HepG2 (cell line): ENCODE data around the gene CCDC59. TPM values are rescaled to one million over a fixed set of nuclear protein-coding genes. Genes with fewer than 3 reads are reported as not detected.

ENCODE experiments used
- ATAC-seq: fragments of 200-7000 bp; cut with Tn5 transposase; 3 replicates; pipeline ENCODE4 v1.9.1; 2020; ENCODE audit warnings: mild to moderate bottlenecking, moderate library complexity
- BruUV-seq: library from RNA; stranded (reverse); fragments of 400-500 nt; replicated peaks from 2 replicates; lab custom pipeline; 2021; lab: Mats Ljungman, UMichigan
- CTCF ChIA-PET: fragments of 300-600 bp; formaldehyde crosslinking; extraction: SDS; loops from one replicate; lab custom pipeline; 2021; ENCODE audit warnings: low total read pairs, inconsistent platforms, low intra/inter-chr PET ratio; lab: Yijun Ruan, JAX
- POLR2A ChIA-PET: fragments of 350-600 bp; sonication (Branson Sonifier 250); formaldehyde crosslinking; loops from one replicate; lab custom pipeline; 2020; ENCODE audit warnings: antibody characterized with exemption, inconsistent platforms; lab: Yijun Ruan, JAX
- DNase-seq: peaks from one replicate; pipeline ENCODE4 v3.0.0-alpha.2; 2015; ENCODE audit warnings: low spot score
- FAIRE-seq: peaks from 3 replicates; lab custom pipeline; 2011; peaks lifted over from hg19 to GRCh38; lab: Jason Lieb, UNC
- H2AFZ ChIP-seq: one replicate; pipeline ENCODE4 v1.6.1; 2011; ENCODE audit warnings: low read length, inconsistent platforms
- H3K27ac ChIP-seq: fragments of 300-600 bp; 3 replicates; pipeline ENCODE4 v1.8.0; 2011; ENCODE audit warnings: mixed run types, mild to moderate bottlenecking, mixed read lengths, low read length, inconsistent platforms; ENCODE audit not compliant: insufficient read depth; ENCODE audit errors: extremely low read length
- H3K27me3 ChIP-seq, 2 experiments: fragments of 200-600 bp in 1 of 2; 2 replicates in 1 of 2; 3 replicates in 1 of 2; pipeline versions ENCODE4 v1.6.0 to v1.8.0; 2011; ENCODE audit warnings: low read length in 2 of 2, mild to moderate bottlenecking in 2 of 2, moderate library complexity in 2 of 2, inconsistent platforms in 1 of 2; ENCODE audit not compliant: insufficient read depth in 2 of 2, control insufficient read depth in 1 of 2
- H3K36me3 ChIP-seq, 2 experiments: fragments of 200-600 bp in 1 of 2; replicated peaks in 1 of 2; 2 replicates in 1 of 2; 3 replicates in 1 of 2; pipeline versions ENCODE4 v1.5.1 to v1.8.0; 2011; ENCODE audit warnings: low read length in 2 of 2, inconsistent platforms in 1 of 2; ENCODE audit not compliant: insufficient read depth in 2 of 2, control insufficient read depth in 1 of 2
- H3K4me1 ChIP-seq: 2 replicates; pipeline ENCODE4 v1.5.1; 2012; ENCODE audit warnings: low read length, inconsistent platforms; ENCODE audit not compliant: insufficient read depth
- H3K4me2 ChIP-seq: 2 replicates; pipeline ENCODE4 v1.6.0; 2011; ENCODE audit warnings: low read depth, low read length, inconsistent platforms
- H3K4me3 ChIP-seq, 3 experiments: fragments of 200-600 bp in 1 of 3; sonication (generic), shearing (Covaris generic) in 1 of 3; replicated peaks in 1 of 3; 2 replicates each; pipeline ENCODE4 v1.5.1; 2011 to 2016; ENCODE audit warnings: low read length in 3 of 3, inconsistent platforms in 2 of 3, low read depth in 2 of 3, mild to moderate bottlenecking in 2 of 3, control low read depth in 1 of 3, mixed read lengths in 1 of 3; ENCODE audit not compliant: insufficient read depth in 1 of 3
- H3K79me2 ChIP-seq: one replicate; pipeline ENCODE4 v1.6.1; 2011; ENCODE audit warnings: low read length, inconsistent platforms; ENCODE audit not compliant: insufficient read depth
- H3K9ac ChIP-seq: 2 replicates; pipeline ENCODE4 v1.6.0; 2011; ENCODE audit warnings: mild to moderate bottlenecking, low read depth, low read length, inconsistent platforms; ENCODE audit not compliant: insufficient read depth
- H3K9me3 ChIP-seq: 2 replicates; pipeline ENCODE4 v1.5.1; 2012; ENCODE audit warnings: mild to moderate bottlenecking, low read length
- H4K20me1 ChIP-seq: 2 replicates; pipeline ENCODE4 v1.6.0; 2011; ENCODE audit warnings: inconsistent platforms, mild to moderate bottlenecking, low read length, moderate library complexity; ENCODE audit not compliant: insufficient read depth
- CBX5 ChIP-seq: sonication (generic); formaldehyde crosslinking; IDR thresholded peaks from 2 replicates; pipeline ENCODE4 v1.4.0; 2020; ENCODE audit warnings: missing genetic modification reagents, borderline replicate concordance
- FOSL1 ChIP-seq: sonication (generic); formaldehyde crosslinking; IDR thresholded peaks from 2 replicates; pipeline ENCODE4 v1.9.0; 2021; ENCODE audit warnings: missing genetic modification reagents, borderline replicate concordance
- GZF1 ChIP-seq: sonication (generic); formaldehyde crosslinking; IDR thresholded peaks from 2 replicates; pipeline ENCODE4 v1.5.1; 2020; ENCODE audit warnings: mild to moderate bottlenecking, missing genetic modification reagents
- MBD4 ChIP-seq: IDR thresholded peaks from 2 replicates; pipeline ENCODE4 v1.6.1; 2012; ENCODE audit warnings: low read length, inconsistent platforms, borderline replicate concordance
- POLR2A ChIP-seq, 2 experiments: IDR thresholded peaks; 2 replicates each; pipeline ENCODE4 v1.6.1; 2011; ENCODE audit warnings: low read depth in 2 of 2, low read length in 2 of 2, mild to moderate bottlenecking in 1 of 2, moderate library complexity in 1 of 2; ENCODE audit not compliant: insufficient read depth in 1 of 2
- ZNF251 ChIP-seq: sonication (generic); formaldehyde crosslinking; IDR thresholded peaks from 2 replicates; pipeline ENCODE4 v1.9.0; 2021; ENCODE audit warnings: mild to moderate bottlenecking, missing genetic modification reagents
- ZNF30 ChIP-seq: sonication (generic); formaldehyde crosslinking; IDR thresholded peaks from 2 replicates; pipeline ENCODE4 v1.5.0; 2020; ENCODE audit warnings: mild to moderate bottlenecking, missing genetic modification reagents
- ZSCAN21 ChIP-seq: sonication (generic); formaldehyde crosslinking; IDR thresholded peaks from 2 replicates; pipeline ENCODE4 v1.8.0; 2022; ENCODE audit warnings: mild to moderate bottlenecking, missing genetic modification reagents, moderate library complexity, borderline replicate concordance
- WGBS: methylation state at CpG from one replicate; pipeline ENCODE4 v1.1.6; 2017; ENCODE audit warnings: low lambda C conversion rate; 5-methylcytosine and 5-hydroxymethylcytosine counted together
- in situ Hi-C: cut with HindIII; loops from 2 replicates; pipeline ENCODE4 v1.10.0; 2017; ENCODE audit warnings: low pct_unique_long_range_greater_than_20kb; ENCODE audit not compliant: extremely low pct_ligation_motif_present
- intact Hi-C: fragments of 100-400 bp; cut with micrococcal nuclease; formaldehyde crosslinking; loops from one replicate; pipeline ENCODE4 v1.10.0; 2022; ENCODE audit not compliant: unreplicated experiment
- polyA plus RNA-seq, 8 experiments: library from polyadenylated mRNA; depleted of rRNA in 3 of 8; stranded (reverse) in 7 of 8; unstranded in 1 of 8; fragments of >200 nt; fragmentation: Illumina TruSeq in 4 of 8; extraction: Trizol in 4 of 8; gene quantifications; 2 replicates each; pipeline versions ENCODE4 v1.2.1 to v1.2.3, GENCODE V29; 2011 to 2016; ENCODE audit warnings: low read depth in 4 of 8, missing spikeins in 1 of 8, mixed read lengths in 1 of 8; ENCODE audit not compliant: insufficient read depth in 1 of 8
- total RNA-seq, 5 experiments: library from RNA; depleted of rRNA; stranded (reverse); fragments of >200 nt; fragmentation: Illumina TruSeq; extraction: Trizol; gene quantifications; 2 replicates each; pipeline ENCODE4 v1.2.3, GENCODE V29; 2016; ENCODE audit warnings: low read depth in 1 of 5
- TF ChIP-seq, protein P1 (sequence below): sonication (generic); formaldehyde crosslinking; IDR thresholded peaks from 2 replicates; pipeline ENCODE4 v1.4.0; 2020; ENCODE audit warnings: low read depth, missing genetic modification reagents

Gene CCDC59
- total and polyA plus RNA-seq, 2 of the 13 experiments (the other 11 are each of a cell fraction or from before 2014, with no cell fraction given), result 16.1 to 81.3 TPM

DNA sequence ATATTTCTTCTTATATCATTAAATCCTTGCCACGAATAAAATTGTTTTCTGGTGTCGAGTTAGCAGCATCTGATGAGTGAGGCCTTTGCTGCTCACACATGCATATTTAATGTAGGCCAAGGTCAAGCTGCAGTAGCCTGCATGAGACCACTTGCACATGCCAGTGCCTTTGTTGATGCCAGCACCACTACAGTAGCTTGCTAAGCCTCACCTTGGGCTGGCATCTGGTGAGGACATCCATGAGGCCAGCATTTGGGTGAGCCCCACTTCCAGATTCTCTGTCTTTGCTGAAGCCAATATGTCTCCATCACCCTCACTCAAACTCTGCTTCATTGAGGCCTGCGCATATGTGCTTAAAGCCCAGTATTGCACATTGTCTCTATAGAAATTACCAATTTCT, 8.0 kb downstream of the CCDC59 start:
- 99% methylated on average over 3 of the region's 3 CpGs for WGBS

More for the DNA sequence above, 8.0 kb downstream of the CCDC59 start:
- no peak overlapping the region for H2AFZ ChIP-seq
- peaks cover 1 to 27% of the 10 kb centered on the region in 2 experiments; a peak in 3 of 5 replicates for H3K36me3 ChIP-seq
- H3K4me3 ChIP-seq, result no peak overlapping the region
- H3K27me3 ChIP-seq, result no peaks in the 10 kb centered on the region
- peaks cover 3% of the 10 kb centered on the region for H3K79me2 ChIP-seq
- no peak for DNase-seq
- in situ Hi-C loops, result no loop called here
- no TSS peak for BruUV-seq
- no peak overlapping the region for H3K27ac ChIP-seq
- ChIA-PET POLR2A (no interaction called here), CTCF (no interaction called here)
- ATAC-seq, result peak; percentile 63
- H4K20me1 ChIP-seq, result no peaks in the 10 kb centered on the region
- peaks cover 2% of the 10 kb centered on the region; the same call in 1 of the 2 replicates for H3K4me1 ChIP-seq
- no peak overlapping the region for H3K9ac ChIP-seq
- TF ChIP-seq FOSL1 (CRISPR knock-in tag) (no peak), ZSCAN21 (CRISPR knock-in tag) (no peak), ZNF251 (CRISPR knock-in tag) (no peak), GZF1 (no peak), ZNF30 (CRISPR knock-in tag) (no peak), CBX5 (CRISPR knock-in tag) (no peak), POLR2A (IDR thresholded peaks at IDR 0.05; ENCODE audit: insufficient read depth in 1 of 2, low read depth in 2 of 2, low read length in 2 of 2) (no peak), MBD4 (no peak)
- TF ChIP-seq, protein P1, sequence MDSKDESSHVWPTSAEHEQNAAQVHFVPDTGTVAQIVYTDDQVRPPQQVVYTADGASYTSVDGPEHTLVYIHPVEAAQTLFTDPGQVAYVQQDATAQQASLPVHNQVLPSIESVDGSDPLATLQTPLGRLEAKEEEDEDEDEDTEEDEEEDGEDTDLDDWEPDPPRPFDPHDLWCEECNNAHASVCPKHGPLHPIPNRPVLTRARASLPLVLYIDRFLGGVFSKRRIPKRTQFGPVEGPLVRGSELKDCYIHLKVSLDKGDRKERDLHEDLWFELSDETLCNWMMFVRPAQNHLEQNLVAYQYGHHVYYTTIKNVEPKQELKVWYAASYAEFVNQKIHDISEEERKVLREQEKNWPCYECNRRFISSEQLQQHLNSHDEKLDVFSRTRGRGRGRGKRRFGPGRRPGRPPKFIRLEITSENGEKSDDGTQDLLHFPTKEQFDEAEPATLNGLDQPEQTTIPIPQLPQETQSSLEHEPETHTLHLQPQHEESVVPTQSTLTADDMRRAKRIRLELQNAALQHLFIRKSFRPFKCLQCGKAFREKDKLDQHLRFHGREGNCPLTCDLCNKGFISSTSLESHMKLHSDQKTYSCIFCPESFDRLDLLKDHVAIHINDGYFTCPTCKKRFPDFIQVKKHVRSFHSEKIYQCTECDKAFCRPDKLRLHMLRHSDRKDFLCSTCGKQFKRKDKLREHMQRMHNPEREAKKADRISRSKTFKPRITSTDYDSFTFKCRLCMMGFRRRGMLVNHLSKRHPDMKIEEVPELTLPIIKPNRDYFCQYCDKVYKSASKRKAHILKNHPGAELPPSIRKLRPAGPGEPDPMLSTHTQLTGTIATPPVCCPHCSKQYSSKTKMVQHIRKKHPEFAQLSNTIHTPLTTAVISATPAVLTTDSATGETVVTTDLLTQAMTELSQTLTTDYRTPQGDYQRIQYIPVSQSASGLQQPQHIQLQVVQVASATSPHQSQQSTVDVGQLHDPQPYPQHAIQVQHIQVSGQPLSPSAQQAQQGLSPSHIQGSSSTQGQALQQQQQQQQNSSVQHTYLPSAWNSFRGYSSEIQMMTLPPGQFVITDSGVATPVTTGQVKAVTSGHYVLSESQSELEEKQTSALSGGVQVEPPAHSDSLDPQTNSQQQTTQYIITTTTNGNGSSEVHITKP (CRISPR knock-in tag), result no peak
- no peak overlapping the region for H3K4me2 ChIP-seq
- intact Hi-C loops, result loop anchor here (10.0 kb wide), 1 partner anchor 705 kb away; no protein-coding TSS in a partner anchor
- H3K9me3 ChIP-seq, result no peaks in the 10 kb centered on the region
- FAIRE-seq, result no peak
